Progenitor cell of endocrine pancreas (in vitro differentiated cells): ENCODE results near the gene MS4A7. TPM values are rescaled to one million over a fixed set of nuclear protein-coding genes. Genes with fewer than 3 reads are reported as not detected.

Experiments
- DNase-seq: peaks from one replicate; pipeline ENCODE4 v3.0.0; 2021; ENCODE audit warnings: low spot score; ENCODE audit not compliant: unreplicated experiment
- H3K27ac Mint-ChIP-seq: 2 replicates; pipeline ENCODE4 v1.8.0; 2021; ENCODE audit warnings: mild to moderate bottlenecking, moderate library complexity, mixed read lengths
- H3K27me3 Mint-ChIP-seq: 2 replicates; pipeline ENCODE4 v1.8.0; 2021; ENCODE audit warnings: mixed read lengths
- H3K36me3 Mint-ChIP-seq: 2 replicates; pipeline ENCODE4 v1.8.0; 2022; ENCODE audit warnings: mixed read lengths; ENCODE audit not compliant: insufficient read depth
- H3K4me1 Mint-ChIP-seq: 2 replicates; pipeline ENCODE4 v1.8.0; 2021; ENCODE audit warnings: low read depth, mixed read lengths
- H3K4me3 Mint-ChIP-seq: 2 replicates; pipeline ENCODE4 v1.8.0; 2021; ENCODE audit warnings: low read depth, mild to moderate bottlenecking, moderate library complexity, mixed read lengths
- H3K9me3 Mint-ChIP-seq: 2 replicates; pipeline ENCODE4 v1.8.0; 2021; ENCODE audit warnings: low read depth, mixed read lengths
- CTCF ChIP-seq: fragments of 200-600 bp; sonication (generic); IDR thresholded peaks from one replicate; pipeline ENCODE4 v1.5.0; 2021; ENCODE audit warnings: antibody characterized with exemption, mild to moderate bottlenecking; ENCODE audit not compliant: unreplicated experiment
- total RNA-seq: library from RNA; stranded (reverse); gene quantifications from 2 replicates; pipeline ENCODE4 v1.2.1, GENCODE V29; 2021

The MS4A7 gene
- total RNA-seq, 1 donor from 2014 or later: not detected

DNA sequence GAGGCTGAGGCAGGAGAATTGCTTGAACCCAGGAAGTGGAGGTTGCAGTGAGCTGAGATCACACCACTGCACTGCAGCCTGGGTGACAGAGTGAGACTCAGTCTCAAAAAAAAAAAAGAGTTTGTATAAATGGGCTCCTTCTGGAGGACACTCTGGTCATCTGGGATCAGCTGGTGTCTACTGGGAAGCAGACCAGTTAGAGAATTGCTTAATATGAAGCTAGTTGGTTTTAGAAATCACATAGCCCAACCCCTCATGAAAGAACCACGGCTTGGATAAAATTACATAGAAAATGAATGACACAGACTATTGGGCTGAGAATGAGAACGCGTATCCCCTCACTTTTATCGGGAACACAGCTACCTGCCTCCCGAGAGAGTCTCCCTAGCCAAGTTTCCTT, 14.7 kb downstream of the MS4A7 start:
- no peaks in the 10 kb centered on the region for H3K9me3 Mint-ChIP-seq
- H3K4me3 Mint-ChIP-seq: no peak overlapping the region
- no peak for DNase-seq
- H3K27me3 Mint-ChIP-seq: no peaks in the 10 kb centered on the region
- no peaks in the 10 kb centered on the region for H3K4me1 Mint-ChIP-seq
- H3K36me3 Mint-ChIP-seq: no peaks in the 10 kb centered on the region
- H3K27ac Mint-ChIP-seq: no peak overlapping the region
- no peak for TF ChIP-seq CTCF

DNA sequence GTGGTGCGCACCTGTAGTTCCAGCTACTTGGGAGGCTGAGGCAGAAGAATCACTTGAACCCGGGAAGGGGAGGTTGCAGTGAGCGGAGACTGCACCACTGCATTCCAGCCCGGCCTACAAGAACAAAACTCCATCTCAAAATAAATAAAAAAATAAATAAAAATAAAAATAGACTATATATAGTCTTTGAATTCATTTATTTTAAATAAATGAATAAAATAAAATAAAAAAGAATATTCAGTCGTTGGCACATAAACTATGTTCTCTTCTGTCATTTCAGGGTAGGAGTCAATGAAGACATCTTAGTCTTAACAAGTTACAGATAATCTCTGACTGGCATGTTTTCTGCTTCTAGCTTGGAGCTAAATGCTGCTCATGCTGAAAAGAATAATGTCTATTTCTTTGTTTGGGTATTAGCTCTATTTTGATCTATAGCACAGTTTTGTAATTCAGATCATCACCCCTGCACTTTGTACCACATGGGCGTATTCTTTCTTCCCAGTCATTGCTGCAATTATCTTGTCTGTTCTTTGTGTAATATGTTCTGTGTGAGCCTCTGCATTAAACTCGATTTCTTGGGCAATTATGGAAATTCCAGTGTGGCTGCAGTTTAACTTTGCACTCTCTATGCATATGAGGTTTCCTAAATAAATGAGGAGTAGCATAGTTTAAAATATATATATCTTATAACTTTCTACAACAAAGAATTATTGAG, 16.5 kb downstream of the MS4A7 start:
- peaks cover 3% of the 10 kb centered on the region for H3K9me3 Mint-ChIP-seq
- no peak for DNase-seq
- no peak overlapping the region for H3K27ac Mint-ChIP-seq
- peaks cover 5% of the 10 kb centered on the region for H3K27me3 Mint-ChIP-seq
- no peaks in the 10 kb centered on the region for H3K36me3 Mint-ChIP-seq
- no peaks in the 10 kb centered on the region for H3K4me1 Mint-ChIP-seq
- TF ChIP-seq CTCF: no peak
- H3K4me3 Mint-ChIP-seq: no peak overlapping the region

DNA sequence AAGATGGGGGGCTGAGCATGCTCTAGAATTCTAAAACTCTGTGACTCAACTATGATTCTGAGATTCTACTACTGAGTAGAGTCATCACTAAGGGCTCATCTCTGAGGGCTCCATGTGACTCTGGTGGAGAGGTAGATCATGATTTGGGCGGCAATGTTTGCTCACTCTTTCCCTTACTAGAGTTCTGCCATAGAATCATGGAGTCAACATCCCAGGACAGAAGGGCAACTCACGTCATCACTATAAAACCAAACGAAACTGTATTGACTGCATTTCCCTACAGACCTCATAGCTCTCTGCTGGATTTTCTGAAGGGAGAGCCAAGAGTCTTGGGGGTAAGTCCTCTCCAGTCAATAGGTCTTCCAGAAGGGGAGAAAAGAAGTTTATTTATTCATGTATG, 18.1 kb downstream of the MS4A7 start, which contains the start of gene MS4A14:
MS4A14 (plus strand) TSS at position 78 of the 400 bp plus-strand sequence; CDS start at position 198, 120 bp downstream.
- peaks cover 3% of the 10 kb centered on the region for H3K9me3 Mint-ChIP-seq
- H3K4me1 Mint-ChIP-seq: no peaks in the 10 kb centered on the region
- no peak for DNase-seq
- no peak within 1 kb of the TSS for H3K27ac Mint-ChIP-seq
- H3K36me3 Mint-ChIP-seq: no peaks in the 10 kb centered on the region
- no peak within 1 kb of the TSS for H3K4me3 Mint-ChIP-seq
- H3K27me3 Mint-ChIP-seq: peaks cover 5% of the 10 kb centered on the region
- no peak for TF ChIP-seq CTCF

- Mint-ChIP-seq H3K27ac (no peak overlapping the region), H3K4me1 (no peaks in the 10 kb centered on the region), H3K9me3 (peaks cover 3% of the 10 kb centered on the region), H3K27me3 (peaks cover 5% of the 10 kb centered on the region), H3K36me3 (no peaks in the 10 kb centered on the region), H3K4me3 (no peak overlapping the region)
- TF ChIP-seq CTCF: no peak
- no peak for DNase-seq
Measured at GRCh38 chr11:60396799-60397198, 18.5 kb downstream of the MS4A7 start.

DNA sequence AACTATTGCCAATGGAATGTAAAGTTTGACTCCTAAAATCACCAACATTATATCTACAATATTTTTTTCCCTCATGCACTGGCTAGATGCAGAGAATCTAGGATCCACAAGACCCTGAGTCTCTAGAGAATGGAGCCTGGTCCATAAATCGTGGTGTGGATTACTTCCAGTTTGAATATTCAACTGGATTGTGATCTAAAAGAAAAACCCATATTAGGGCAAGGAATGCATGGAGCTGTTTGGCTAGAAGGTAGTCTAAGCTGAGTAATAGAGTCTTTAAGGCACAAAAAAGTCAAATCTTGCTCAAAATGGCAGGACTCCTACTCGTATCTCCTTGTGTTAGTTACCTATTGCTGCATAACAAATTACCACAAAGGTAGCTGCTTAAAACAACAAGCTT, 41.7 kb downstream of the MS4A7 start:
- Mint-ChIP-seq H3K9me3 (peaks cover 8% of the 10 kb centered on the region), H3K36me3 (no peaks in the 10 kb centered on the region), H3K4me1 (no peaks in the 10 kb centered on the region), H3K27ac (no peak overlapping the region), H3K4me3 (no peak overlapping the region), H3K27me3 (peaks cover 16% of the 10 kb centered on the region)
- DNase-seq: no peak
- TF ChIP-seq CTCF: no peak
